Keratinocyte (primary cell): Measurements from ENCODE around the gene LDLRAP1.

Source experiments
- CTCF ChIP-seq, 3 experiments: IDR thresholded peaks in 1 of 3; conservative IDR thresholded peaks in 1 of 3; optimal IDR thresholded peaks in 1 of 3; 2 replicates in 2 of 3; 3 replicates in 1 of 3; pipeline versions ENCODE3 to v1.5.1; 2011; ENCODE audit warnings: low read length in 3 of 3, mild to moderate bottlenecking in 3 of 3, moderate library complexity in 2 of 3, control low read depth in 1 of 3, inconsistent platforms in 1 of 3; ENCODE audit not compliant: insufficient read depth in 2 of 3; ENCODE audit errors: extremely low read depth in 1 of 3
- EZH2 ChIP-seq: IDR thresholded peaks from one replicate; pipeline ENCODE4 v1.6.1; 2012; ENCODE audit warnings: inconsistent platforms, mild to moderate bottlenecking, low read length, moderate library complexity

DNA sequence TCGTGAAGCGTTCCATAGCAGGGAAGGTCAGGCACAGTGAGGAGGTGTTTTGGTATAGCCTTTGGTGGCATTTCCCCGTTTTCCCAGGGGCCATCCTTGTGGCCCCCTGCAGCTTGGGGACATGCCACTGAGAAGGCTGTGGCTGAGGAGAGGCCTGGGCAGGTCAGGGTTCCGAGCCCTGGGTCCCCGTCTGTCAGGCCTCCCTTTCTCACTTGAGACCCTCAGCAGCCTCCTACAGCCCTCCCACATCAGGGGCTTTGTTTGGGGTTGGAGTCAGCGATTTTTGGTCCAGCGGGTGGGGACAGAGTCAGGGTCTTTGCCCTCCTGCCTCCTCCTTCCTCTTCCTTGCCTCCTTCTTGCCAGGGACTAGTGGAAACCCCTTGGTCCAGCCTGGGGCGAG lies 22.2 kb downstream of the LDLRAP1 start:
- TF ChIP-seq EZH2 (no peak), CTCF (optimal IDR thresholded peaks at IDR 0.05 in 1 of 3, IDR thresholded peaks at IDR 0.05 in 1 of 3, conservative IDR thresholded peaks at IDR 0.05 in 1 of 3; ENCODE audit: extremely low read depth in 1 of 3, insufficient read depth in 2 of 3, low read length in 3 of 3) (no peak)
